CD4-positive, alpha-beta T cell treated with Interleukin-6 for 4 hours (primary cell): ENCODE results near the gene CALHM2.

Experiments used
- DNase-seq: peaks from one replicate; pipeline ENCODE4 v3.0.0-alpha.2; 2020; ENCODE audit warnings: mixed read lengths

Gene CALHM2

GRCh38 chr10:103415581-103415980, 36.6 kb downstream of the CALHM2 start:
- DNase-seq, result no peak

GRCh38 chr10:103413564-103413963, 38.6 kb downstream of the CALHM2 start:
- no peak for DNase-seq

- DNase-seq, result no peak
Observed at GRCh38 chr10:103397191-103397825, 54.9 kb downstream of the CALHM2 start.

GRCh38 chr10:103396789-103397087, 55.4 kb downstream of the CALHM2 start:
- no peak for DNase-seq
